ENCODE data around the gene POU6F2.
"Not testable (repeated sequence)": the region's sequence is repeated elsewhere in the genome, so short reads cannot be mapped to it uniquely, and the experiment has no call there.

POU6F2 gene, protein sequence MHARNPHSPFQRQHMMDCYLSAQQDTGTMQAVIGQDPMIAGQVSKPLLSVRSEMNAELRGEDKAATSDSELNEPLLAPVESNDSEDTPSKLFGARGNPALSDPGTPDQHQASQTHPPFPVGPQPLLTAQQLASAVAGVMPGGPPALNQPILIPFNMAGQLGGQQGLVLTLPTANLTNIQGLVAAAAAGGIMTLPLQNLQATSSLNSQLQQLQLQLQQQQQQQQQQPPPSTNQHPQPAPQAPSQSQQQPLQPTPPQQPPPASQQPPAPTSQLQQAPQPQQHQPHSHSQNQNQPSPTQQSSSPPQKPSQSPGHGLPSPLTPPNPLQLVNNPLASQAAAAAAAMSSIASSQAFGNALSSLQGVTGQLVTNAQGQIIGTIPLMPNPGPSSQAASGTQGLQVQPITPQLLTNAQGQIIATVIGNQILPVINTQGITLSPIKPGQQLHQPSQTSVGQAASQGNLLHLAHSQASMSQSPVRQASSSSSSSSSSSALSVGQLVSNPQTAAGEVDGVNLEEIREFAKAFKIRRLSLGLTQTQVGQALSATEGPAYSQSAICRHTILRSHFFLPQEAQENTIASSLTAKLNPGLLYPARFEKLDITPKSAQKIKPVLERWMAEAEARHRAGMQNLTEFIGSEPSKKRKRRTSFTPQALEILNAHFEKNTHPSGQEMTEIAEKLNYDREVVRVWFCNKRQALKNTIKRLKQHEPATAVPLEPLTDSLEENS

GRCh38 chr7:38977685-38978084 is at the start of gene POU6F2:
Gene POU6F2 (plus strand): TSS chr7:38977909. CDS start chr7:38977954, 45 bp downstream.
- DNase-seq, result no peak

- no peak for DNase-seq
Measured at GRCh38 chr7:38928506-38928905, 49.2 kb upstream of the POU6F2 start.

GRCh38 chr7:38929460-38930171 is 48.1 kb upstream of the POU6F2 start:
- no peak for DNase-seq

DNA sequence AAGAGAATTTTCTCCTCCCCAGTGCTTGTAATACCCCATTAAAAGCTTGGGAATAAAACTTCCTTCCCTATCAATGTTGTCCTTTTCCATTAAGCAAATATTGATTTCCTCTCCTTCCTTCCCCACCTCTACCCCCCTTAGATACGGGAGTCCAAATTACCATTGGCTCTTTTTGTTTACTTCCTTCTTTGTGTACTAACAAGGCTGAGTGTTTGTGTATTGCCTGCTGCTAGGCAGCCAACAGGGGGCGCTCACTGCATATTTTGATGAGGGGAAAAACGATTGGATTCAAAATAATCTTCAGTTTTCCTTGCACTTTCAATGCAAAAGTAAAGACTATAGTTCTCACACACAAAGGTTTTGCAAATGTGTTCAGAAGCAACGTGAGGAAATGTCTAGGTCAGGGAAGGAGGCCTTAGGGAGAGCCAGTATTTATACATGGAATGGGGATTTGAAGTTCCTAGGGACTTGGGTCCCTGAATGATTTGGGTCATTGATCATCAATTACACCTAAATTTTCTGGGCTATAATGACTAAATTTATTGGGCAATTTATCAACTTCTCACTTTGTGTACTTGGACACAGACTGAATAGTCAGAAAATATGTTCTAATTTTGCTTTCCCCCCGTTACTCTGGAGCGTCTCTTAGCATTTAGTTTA is 45.1 kb upstream of the POU6F2 start:
- DNase-seq, result peak; percentile 30

- DNase-seq, result no peak
Measured at GRCh38 chr7:38934051-38934450, 43.7 kb upstream of the POU6F2 start.

- DNase-seq, result no peak
Measured at GRCh38 chr7:38934536-38934935, 43.2 kb upstream of the POU6F2 start.

DNA sequence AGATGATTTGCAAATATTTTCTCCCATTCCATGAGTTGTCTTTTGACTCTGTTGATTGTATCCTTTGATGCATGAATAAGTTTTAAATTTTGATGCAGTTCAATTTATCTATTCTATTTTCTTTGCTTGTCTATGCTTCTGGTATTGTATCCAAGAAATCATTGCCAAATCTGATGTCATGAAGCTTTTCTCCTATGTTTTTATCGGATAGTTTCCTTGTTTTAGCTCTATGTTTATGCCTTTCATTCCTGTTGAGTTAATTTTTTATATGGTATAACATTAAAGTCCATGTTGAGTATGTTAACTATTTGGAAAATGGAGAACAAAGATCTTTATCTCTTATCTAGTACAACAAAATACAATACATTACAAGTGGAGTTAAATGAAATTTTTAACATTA is 41.1 kb upstream of the POU6F2 start:
- DNase-seq, result no peak

DNA sequence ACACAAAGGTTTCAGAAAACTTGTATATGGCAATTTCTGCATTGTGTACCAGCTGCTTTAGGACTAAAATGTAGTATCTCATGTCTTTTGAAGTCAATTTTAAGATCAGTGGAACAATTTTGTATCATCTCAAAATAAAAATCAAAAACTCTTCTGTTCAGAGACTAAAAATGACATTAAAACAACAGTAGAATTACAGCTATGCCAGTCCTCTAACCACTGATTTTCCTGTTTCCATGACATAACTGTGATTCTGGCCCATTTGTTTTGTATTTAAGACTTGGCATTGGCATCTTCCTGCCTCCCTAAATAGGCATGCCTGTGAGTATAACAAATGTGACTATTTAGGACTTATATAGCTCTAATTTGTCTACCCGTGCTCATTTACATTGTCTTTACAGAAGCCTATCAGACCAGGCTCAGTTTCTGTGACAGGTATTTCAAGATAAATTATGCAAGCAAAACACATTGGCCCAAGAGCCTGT is 39.7 kb upstream of the POU6F2 start:
- DNase-seq, result no peak

GRCh38 chr7:38938589-38938988 is 39.1 kb upstream of the POU6F2 start:
- DNase-seq, result no peak

- DNase-seq, result no peak
Measured at GRCh38 chr7:38940774-38941173, 36.9 kb upstream of the POU6F2 start.

GRCh38 chr7:38942431-38943051 is 35.2 kb upstream of the POU6F2 start:
- no peak for DNase-seq

DNA sequence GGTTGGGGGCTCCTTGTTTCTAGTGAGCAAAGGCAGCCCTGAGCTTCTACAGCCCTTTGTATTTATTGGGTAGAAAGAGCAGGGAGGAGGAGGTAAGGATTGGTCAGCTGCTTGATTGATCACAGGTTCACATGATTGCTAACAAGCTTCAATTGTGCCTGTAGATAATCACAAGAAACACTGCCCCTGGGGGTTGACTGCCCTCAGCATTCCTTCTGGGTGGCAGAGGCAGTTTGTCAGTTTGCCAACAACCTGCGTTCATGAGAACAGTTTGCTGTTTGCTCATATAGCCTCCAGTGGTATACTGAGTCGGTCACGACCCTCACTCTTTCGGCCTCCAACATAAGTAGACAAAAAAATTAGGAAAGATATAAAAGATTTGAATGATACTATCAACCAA is 30.2 kb upstream of the POU6F2 start:
- DNase-seq, result not testable (repeated sequence)

- no peak for DNase-seq
Measured at GRCh38 chr7:38950309-38950708, 27.4 kb upstream of the POU6F2 start.

DNA sequence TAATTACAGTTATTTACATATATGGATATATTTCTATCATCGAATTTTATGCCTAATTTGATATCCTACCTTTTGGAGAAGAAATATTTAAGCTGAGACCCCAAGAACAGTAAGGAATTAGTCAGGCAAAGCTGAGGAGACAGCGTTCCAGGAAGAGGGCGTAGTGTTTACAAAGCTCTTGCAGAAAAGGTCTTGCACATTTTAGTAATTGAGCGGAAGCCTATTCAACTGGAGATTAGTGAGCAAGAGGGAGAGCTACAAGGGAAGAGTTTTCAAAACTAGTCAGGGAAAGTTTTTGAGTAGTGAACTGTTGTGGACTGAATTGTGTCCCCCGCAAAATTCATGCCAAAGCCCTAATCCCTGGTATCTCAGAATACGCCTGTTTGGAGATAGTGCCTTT is 26.5 kb upstream of the POU6F2 start:
- DNase-seq, result no peak

- DNase-seq, result no peak
Measured at GRCh38 chr7:38953227-38953626, 24.5 kb upstream of the POU6F2 start.

DNA sequence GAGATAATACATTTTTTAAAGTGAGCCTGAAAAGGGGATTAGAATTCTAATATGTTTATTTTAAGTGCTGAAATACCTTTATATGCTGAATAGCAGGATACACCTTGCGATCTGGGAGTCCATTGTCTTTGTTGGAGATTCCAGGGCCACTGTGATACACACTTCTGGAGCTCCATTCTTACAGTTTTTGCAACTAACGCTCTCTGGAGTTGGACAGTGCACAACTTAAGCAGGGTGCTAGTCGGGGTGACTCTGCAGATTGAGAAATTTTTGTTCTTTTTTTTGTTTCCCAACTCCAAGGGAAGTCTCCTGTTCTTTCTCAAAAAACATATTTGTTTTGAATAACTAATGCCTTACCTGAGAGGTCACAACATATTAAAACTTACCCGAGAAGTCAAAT is 23.7 kb upstream of the POU6F2 start:
- no peak for DNase-seq

- no peak for DNase-seq
Measured at GRCh38 chr7:38955892-38956291, 21.8 kb upstream of the POU6F2 start.

GRCh38 chr7:38962028-38962427 is 15.7 kb upstream of the POU6F2 start:
- DNase-seq, result no peak

DNA sequence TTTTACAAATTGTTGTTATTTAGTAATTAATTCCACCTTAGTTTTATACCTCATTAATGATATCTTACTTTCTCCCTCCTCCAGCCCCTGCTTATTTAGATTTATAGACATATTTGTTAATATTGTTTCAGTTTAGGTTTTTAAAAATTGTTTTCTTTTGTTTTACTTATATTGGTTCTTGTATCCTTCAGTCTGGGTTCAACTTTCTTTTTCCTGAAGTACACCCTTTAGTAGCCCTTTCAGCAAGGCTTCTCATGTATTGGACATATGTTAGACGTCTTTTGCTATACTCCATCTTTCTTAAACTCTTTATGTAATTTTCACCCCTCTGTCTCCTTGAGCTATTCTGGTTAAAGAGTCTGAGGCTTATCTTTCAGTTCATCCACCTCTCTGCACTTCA is 12.8 kb upstream of the POU6F2 start:
- no peak for DNase-seq

GRCh38 chr7:38973760-38974159 is 3.9 kb upstream of the POU6F2 start:
- DNase-seq, result no peak

DNA sequence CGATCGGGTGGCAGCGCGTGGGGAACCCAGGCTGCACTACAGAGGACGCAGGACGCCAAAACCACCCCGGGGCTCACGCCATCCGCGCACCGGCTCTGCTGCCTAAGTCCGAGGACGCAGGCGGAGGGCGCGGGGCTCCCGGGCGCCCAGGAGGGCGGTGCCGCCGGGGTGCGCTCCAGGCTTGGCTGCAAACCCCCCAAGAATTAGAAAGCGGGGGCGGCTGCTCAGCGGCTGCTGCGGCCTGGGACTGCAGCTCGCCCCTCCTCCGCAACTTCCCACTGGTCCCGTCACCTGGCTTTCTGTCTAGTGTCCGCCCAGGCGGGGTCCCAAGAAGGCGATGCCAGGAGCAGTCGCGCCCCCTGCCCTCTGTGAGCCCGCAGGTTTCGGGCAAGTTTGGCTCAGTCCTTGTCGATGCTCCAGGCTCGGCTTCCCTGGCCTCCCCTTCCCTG is 1.7 kb upstream of the POU6F2 start:
- DNase-seq, result no peak

DNA sequence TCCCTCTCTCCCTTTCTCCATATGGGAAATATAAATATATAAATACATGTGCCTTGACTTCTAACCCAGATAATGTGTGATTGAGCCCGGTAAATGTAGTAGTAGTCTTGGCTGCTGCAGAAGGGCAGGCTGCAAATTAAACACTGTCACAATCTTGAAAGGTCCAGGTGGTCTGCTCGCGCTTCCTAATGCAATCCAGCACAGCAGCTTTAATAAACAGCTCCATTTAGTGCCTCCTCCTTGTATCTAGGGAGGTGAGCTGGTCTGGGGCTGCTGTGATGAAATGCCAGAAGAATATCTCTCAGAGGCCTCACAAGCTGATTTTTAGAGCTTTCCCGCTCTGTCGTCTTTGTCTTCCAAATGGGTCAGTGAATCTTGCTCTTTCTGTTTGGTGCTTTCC is 782 bp downstream of the POU6F2 start:
- DNase-seq, result no peak
